K562 treated with DMSO at 1 percent for 48 hours (cell line): ENCODE results near the gene MAP7D3. TPM values are rescaled to one million over a fixed set of nuclear protein-coding genes. Genes with fewer than 3 reads are reported as not detected.

Experiments
- total RNA-seq: library from RNA; unstranded; fragments of 300-600 nt; gene quantifications from 2 replicates; pipeline ENCODE4 v1.2.3, GENCODE V29; 2022; ENCODE audit warnings: low replicate concordance; ENCODE audit errors: extremely low read depth

The MAP7D3 gene
- total RNA-seq = not detected in 2 replicates

GRCh38 chrX:136251041-136251991 is at the start of gene MAP7D3:
TSS of gene MAP7D3 (minus strand) at chrX:136251400. CDS start at chrX:136251358, 42 bp downstream.

GRCh38 chrX:136300721-136301120 is 49.5 kb upstream of the MAP7D3 start, which contains the start of gene ADGRG4:
TSS of gene ADGRG4 (plus strand) at chrX:136300963. CDS start at chrX:136308778, 7,815 bp downstream.

Other genes starting within 250 kb of the MAP7D3 start
- gene FHL1, start 103.9 kb downstream of the MAP7D3 start, total RNA-seq = not detected in 2 replicates
- gene ADGRG4, start 49.6 kb upstream of the MAP7D3 start, total RNA-seq = not detected in 2 replicates
- not detected in 2 replicates for gene BRS3, start 236.5 kb upstream of the MAP7D3 start, total RNA-seq
- not detected in 2 replicates for gene HTATSF1, start 246.2 kb upstream of the MAP7D3 start, total RNA-seq